K562 (cell line): Measurements from ENCODE around the gene NPEPPS. TPM values are rescaled to one million over a fixed set of nuclear protein-coding genes. Genes with fewer than 3 reads are reported as not detected.

Source experiments
- BACH1 ChIP-seq: fragments of 200-800 bp; sonication (Bioruptor generic); IDR thresholded peaks from 2 replicates; pipeline ENCODE4 v1.6.1; 2016; ENCODE audit warnings: missing genetic modification characterization, missing compliant biosample characterization
- CBFA2T2 ChIP-seq: fragments of 450-650 bp; conservative IDR thresholded peaks from 2 replicates; pipeline ENCODE4 v1.6.1; 2017; ENCODE audit warnings: mild to moderate bottlenecking
- ELF4 ChIP-seq: fragments of 450-650 bp; formaldehyde crosslinking; IDR thresholded peaks from 2 replicates; pipeline ENCODE4 v1.4.0; 2022; ENCODE audit warnings: missing genetic modification characterization
- HDAC3 ChIP-seq: fragments of 450-650 bp; IDR thresholded peaks from 2 replicates; pipeline ENCODE4 v1.6.1; 2018; ENCODE audit warnings: borderline replicate concordance, mild to moderate bottlenecking, moderate library complexity; ENCODE audit not compliant: partially characterized antibody
- ILF3 ChIP-seq: fragments of 450-650 bp; IDR thresholded peaks from 2 replicates; pipeline ENCODE4 v1.6.1; 2018; ENCODE audit warnings: antibody characterized with exemption, mild to moderate bottlenecking, moderate library complexity, borderline replicate concordance
- KLF1 ChIP-seq: fragments of 450-650 bp; IDR thresholded peaks from 2 replicates; pipeline ENCODE4 v1.6.1; 2016; ENCODE audit warnings: missing genetic modification characterization, missing compliant biosample characterization
- MTA3 ChIP-seq: fragments of 450-650 bp; formaldehyde crosslinking; IDR thresholded peaks from 2 replicates; pipeline ENCODE4 v1.6.1; 2017; ENCODE audit warnings: mild to moderate bottlenecking, borderline replicate concordance
- POLR2AphosphoS5 ChIP-seq: IDR thresholded peaks from 2 replicates; pipeline ENCODE4 v1.6.1; 2011; ENCODE audit warnings: mild to moderate bottlenecking, low read depth, low read length, moderate library complexity; ENCODE audit not compliant: control insufficient read depth, insufficient read depth
- TRIM24 ChIP-seq, 2 experiments: fragments of 450-650 bp; IDR thresholded peaks; 2 replicates each; pipeline ENCODE4 v1.6.1; 2016
- ZC3H11A ChIP-seq: IDR thresholded peaks from 2 replicates; pipeline ENCODE4 v1.6.1; 2012; ENCODE audit warnings: low read depth, low read length, improper control_type of control experiment
- polyA plus RNA-seq, 8 experiments: library from polyadenylated mRNA; depleted of rRNA in 4 of 8; stranded (reverse) in 5 of 8; unstranded in 3 of 8; fragments of >200 nt; fragmentation: Nextera tagmentation in 2 of 8; fragmentation: Illumina TruSeq in 1 of 8; extraction: Ambion mirVana in 2 of 8; extraction: Trizol in 1 of 8; gene quantifications; 2 replicates each; pipeline versions ENCODE4 v1.2.1 to v1.2.3, GENCODE V29; 2011 to 2014; ENCODE audit warnings: inconsistent platforms in 1 of 8, missing spikeins in 1 of 8
- total RNA-seq, 7 experiments: library from RNA; depleted of rRNA in 6 of 7; stranded (reverse); fragments of >200 nt in 6 of 7; fragmentation: Illumina TruSeq in 2 of 7; extraction: Trizol in 2 of 7; gene quantifications; 2 replicates each; pipeline versions ENCODE4 v1.2.1 to v1.2.3, GENCODE V29; 2011 to 2021; ENCODE audit warnings: low replicate concordance in 1 of 7
- TF ChIP-seq, protein P1 (sequence below): fragments of 450-650 bp; conservative IDR thresholded peaks from 2 replicates; pipeline ENCODE4 v1.6.1; 2016; ENCODE audit warnings: missing genetic modification characterization, low read depth, mild to moderate bottlenecking, missing compliant biosample characterization, moderate library complexity
- TF ChIP-seq, protein P2 (sequence below), 3 experiments: fragments of 200-800 bp in 1 of 3; sonication (Bioruptor generic) in 1 of 3; sonication (generic) in 1 of 3; formaldehyde crosslinking in 1 of 3; IDR thresholded peaks; 2 replicates each; pipeline versions ENCODE4 v1.6.1 to v1.8.0; 2016 to 2022; ENCODE audit warnings: mild to moderate bottlenecking in 2 of 3, missing compliant biosample characterization in 2 of 3, missing genetic modification characterization in 2 of 3, missing genetic modification reagents in 1 of 3
- TF ChIP-seq, protein P3 (sequence below): fragments of 250-450 bp; sonication (Bioruptor Pico); IDR thresholded peaks from 2 replicates; pipeline ENCODE4 v1.5.0; 2021
- TF ChIP-seq, protein P4 (sequence below), 2 experiments: fragments of 450-650 bp in 1 of 2; sonication (generic) in 1 of 2; formaldehyde crosslinking in 1 of 2; IDR thresholded peaks; 2 replicates each; pipeline versions ENCODE4 v1.7.1 to v1.9.0; 2016 to 2022; ENCODE audit warnings: inconsistent platforms in 1 of 2, mild to moderate bottlenecking in 1 of 2, missing genetic modification reagents in 1 of 2

NPEPPS gene
- total and polyA plus RNA-seq, 9 of the 15 experiments (the other 6 are each of a cell fraction or from before 2014, with no cell fraction given) = 21.4 to 108 (median 46.0) TPM

DNA sequence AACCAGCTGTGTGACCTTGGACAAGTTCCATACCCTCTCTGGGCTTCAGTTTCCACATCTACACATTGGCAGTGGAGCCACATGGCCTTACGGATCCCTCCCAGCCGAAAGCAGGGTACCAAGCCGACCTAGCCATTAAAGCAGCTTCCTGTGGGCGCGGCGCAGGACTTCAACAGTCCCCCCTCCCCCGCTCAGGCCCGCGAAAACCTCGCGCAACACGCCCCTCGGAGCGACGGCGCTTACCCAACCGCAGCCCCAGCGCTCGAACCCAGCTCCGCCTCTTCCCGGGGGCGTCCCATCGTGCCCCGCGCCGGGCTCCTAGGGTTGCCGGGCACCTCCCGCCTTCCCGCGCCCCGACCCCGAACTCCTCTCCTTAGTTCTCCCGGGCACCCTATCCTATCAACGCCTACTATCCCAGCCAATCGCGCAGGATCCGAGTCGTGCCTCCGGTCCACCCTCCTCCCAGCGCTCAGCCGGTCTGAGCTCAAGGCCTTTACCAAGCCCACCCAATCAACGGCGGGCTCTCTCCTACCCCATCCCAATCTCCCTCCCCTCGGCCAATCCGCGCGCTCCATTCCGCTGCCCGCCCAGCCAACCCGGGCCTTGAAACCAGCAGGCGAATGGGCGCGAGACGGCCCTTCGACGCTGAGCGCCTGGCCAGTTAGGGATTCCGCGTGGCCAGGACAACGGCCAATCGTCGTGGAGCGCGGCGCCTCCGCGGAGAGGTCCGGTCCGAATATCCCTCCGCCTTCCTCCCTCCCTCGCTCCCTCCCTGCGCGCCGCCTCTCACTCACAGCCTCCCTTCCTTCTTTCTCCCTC, 118.5 kb downstream of the NPEPPS start, which contains the start of gene KPNB1 (continued):
- TF ChIP-seq, protein P1, sequence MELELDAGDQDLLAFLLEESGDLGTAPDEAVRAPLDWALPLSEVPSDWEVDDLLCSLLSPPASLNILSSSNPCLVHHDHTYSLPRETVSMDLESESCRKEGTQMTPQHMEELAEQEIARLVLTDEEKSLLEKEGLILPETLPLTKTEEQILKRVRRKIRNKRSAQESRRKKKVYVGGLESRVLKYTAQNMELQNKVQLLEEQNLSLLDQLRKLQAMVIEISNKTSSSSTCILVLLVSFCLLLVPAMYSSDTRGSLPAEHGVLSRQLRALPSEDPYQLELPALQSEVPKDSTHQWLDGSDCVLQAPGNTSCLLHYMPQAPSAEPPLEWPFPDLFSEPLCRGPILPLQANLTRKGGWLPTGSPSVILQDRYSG = no peak
- TF ChIP-seq, protein P2, sequence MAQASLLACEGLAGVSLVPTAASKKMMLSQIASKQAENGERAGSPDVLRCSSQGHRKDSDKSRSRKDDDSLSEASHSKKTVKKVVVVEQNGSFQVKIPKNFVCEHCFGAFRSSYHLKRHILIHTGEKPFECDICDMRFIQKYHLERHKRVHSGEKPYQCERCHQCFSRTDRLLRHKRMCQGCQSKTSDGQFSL (CRISPR knock-in tag; IDR thresholded peaks at IDR 0.05) = peak; percentile 82; the same call in 1 of the 2 replicates
- TF ChIP-seq, protein P2 (tag; IDR thresholded peaks at IDR 0.05) = no peak
- TF ChIP-seq ELF4 (peak; percentile 85; the same call in 1 of the 2 replicates), BACH1 (tag) (peak; percentile 76; the same call in 1 of the 2 replicates), ZC3H11A (peak; percentile 54; the same call in 1 of the 2 replicates), POLR2AphosphoS5 (0 out of 2 replicates have a peak, but pooled peaks have one; percentile 48), HDAC3 (no peak), MTA3 (peak; percentile 74), ILF3 (no peak), KLF1 (tag) (no peak), CBFA2T2 (no peak), TRIM24 (IDR thresholded peaks at IDR 0.05) (peak; percentile 9 to 41; a peak in 1 of 4 replicates)
- TF ChIP-seq, protein P3, sequence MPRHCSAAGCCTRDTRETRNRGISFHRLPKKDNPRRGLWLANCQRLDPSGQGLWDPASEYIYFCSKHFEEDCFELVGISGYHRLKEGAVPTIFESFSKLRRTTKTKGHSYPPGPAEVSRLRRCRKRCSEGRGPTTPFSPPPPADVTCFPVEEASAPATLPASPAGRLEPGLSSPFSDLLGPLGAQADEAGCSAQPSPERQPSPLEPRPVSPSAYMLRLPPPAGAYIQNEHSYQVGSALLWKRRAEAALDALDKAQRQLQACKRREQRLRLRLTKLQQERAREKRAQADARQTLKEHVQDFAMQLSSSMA (CRISPR knock-in tag) = peak; percentile 56; the same call in 1 of the 2 replicates
- TF ChIP-seq, protein P4, sequence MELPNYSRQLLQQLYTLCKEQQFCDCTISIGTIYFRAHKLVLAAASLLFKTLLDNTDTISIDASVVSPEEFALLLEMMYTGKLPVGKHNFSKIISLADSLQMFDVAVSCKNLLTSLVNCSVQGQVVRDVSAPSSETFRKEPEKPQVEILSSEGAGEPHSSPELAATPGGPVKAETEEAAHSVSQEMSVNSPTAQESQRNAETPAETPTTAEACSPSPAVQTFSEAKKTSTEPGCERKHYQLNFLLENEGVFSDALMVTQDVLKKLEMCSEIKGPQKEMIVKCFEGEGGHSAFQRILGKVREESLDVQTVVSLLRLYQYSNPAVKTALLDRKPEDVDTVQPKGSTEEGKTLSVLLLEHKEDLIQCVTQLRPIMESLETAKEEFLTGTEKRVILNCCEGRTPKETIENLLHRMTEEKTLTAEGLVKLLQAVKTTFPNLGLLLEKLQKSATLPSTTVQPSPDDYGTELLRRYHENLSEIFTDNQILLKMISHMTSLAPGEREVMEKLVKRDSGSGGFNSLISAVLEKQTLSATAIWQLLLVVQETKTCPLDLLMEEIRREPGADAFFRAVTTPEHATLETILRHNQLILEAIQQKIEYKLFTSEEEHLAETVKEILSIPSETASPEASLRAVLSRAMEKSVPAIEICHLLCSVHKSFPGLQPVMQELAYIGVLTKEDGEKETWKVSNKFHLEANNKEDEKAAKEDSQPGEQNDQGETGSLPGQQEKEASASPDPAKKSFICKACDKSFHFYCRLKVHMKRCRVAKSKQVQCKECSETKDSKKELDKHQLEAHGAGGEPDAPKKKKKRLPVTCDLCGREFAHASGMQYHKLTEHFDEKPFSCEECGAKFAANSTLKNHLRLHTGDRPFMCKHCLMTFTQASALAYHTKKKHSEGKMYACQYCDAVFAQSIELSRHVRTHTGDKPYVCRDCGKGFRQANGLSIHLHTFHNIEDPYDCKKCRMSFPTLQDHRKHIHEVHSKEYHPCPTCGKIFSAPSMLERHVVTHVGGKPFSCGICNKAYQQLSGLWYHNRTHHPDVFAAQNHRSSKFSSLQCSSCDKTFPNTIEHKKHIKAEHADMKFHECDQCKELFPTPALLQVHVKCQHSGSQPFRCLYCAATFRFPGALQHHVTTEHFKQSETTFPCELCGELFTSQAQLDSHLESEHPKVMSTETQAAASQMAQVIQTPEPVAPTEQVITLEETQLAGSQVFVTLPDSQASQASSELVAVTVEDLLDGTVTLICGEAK (IDR thresholded peaks at IDR 0.05) = peak; percentile 75
- TF ChIP-seq, protein P4 (CRISPR knock-in tag; IDR thresholded peaks at IDR 0.05) = no peak
